K562 (cell line): Measurements from ENCODE around the gene MTHFR. TPM values are rescaled to one million over a fixed set of nuclear protein-coding genes. Genes with fewer than 3 reads are reported as not detected.
A peak's percentile ranks its signal among the peaks of the same experiment; 100 is the strongest.

Experiments
- ARHGAP35 ChIP-seq: fragments of 450-650 bp; IDR thresholded peaks from 2 replicates; pipeline ENCODE4 v1.6.1; 2018; ENCODE audit not compliant: partially characterized antibody
- BCL6 ChIP-seq: fragments of 250-450 bp; sonication (Bioruptor Pico); IDR thresholded peaks from 2 replicates; pipeline ENCODE4 v1.4.0; 2020
- ELF2 ChIP-seq: fragments of 250-450 bp; sonication (Bioruptor Pico); IDR thresholded peaks from 2 replicates; pipeline ENCODE4 v1.5.0; 2021; ENCODE audit warnings: mild to moderate bottlenecking
- FOXP1 ChIP-seq: sonication (generic); formaldehyde crosslinking; IDR thresholded peaks from 2 replicates; pipeline ENCODE4 v1.8.0; 2022; ENCODE audit warnings: mild to moderate bottlenecking, missing genetic modification reagents
- MED1 ChIP-seq: sonication (generic); formaldehyde crosslinking; IDR thresholded peaks from 2 replicates; pipeline ENCODE4 v1.8.1; 2023; ENCODE audit warnings: missing genetic modification reagents, borderline replicate concordance
- NR2F6 ChIP-seq: fragments of 450-650 bp; formaldehyde crosslinking; IDR thresholded peaks from 2 replicates; pipeline ENCODE4 v1.4.0; 2020; ENCODE audit warnings: mild to moderate bottlenecking
- WHSC1 ChIP-seq: IDR thresholded peaks from one replicate; pipeline ENCODE4 v1.6.1; 2012; ENCODE audit warnings: low read length, control low read depth, inconsistent platforms
- ZNF551 ChIP-seq: fragments of 250-450 bp; sonication (Bioruptor Pico); IDR thresholded peaks from 2 replicates; pipeline ENCODE4 v1.5.0; 2021; ENCODE audit warnings: mild to moderate bottlenecking, moderate library complexity
- ZNF766 ChIP-seq: fragments of 200-800 bp; sonication (Bioruptor generic); conservative IDR thresholded peaks from 2 replicates; pipeline ENCODE4 v1.6.1; 2016; ENCODE audit warnings: missing genetic modification characterization, missing compliant biosample characterization
- polyA plus RNA-seq, 8 experiments: library from polyadenylated mRNA; depleted of rRNA in 4 of 8; stranded (reverse) in 5 of 8; unstranded in 3 of 8; fragments of >200 nt; fragmentation: Nextera tagmentation in 2 of 8; fragmentation: Illumina TruSeq in 1 of 8; extraction: Ambion mirVana in 2 of 8; extraction: Trizol in 1 of 8; gene quantifications; 2 replicates each; pipeline versions ENCODE4 v1.2.1 to v1.2.3, GENCODE V29; 2011 to 2014; ENCODE audit warnings: inconsistent platforms in 1 of 8, missing spikeins in 1 of 8
- total RNA-seq, 7 experiments: library from RNA; depleted of rRNA in 6 of 7; stranded (reverse); fragments of >200 nt in 6 of 7; fragmentation: Illumina TruSeq in 2 of 7; extraction: Trizol in 2 of 7; gene quantifications; 2 replicates each; pipeline versions ENCODE4 v1.2.1 to v1.2.3, GENCODE V29; 2011 to 2021; ENCODE audit warnings: low replicate concordance in 1 of 7
- TF ChIP-seq, protein P1 (sequence below): fragments of 450-650 bp; IDR thresholded peaks from 2 replicates; pipeline ENCODE4 v1.6.1; 2016

MTHFR gene
- total and polyA plus RNA-seq, 9 of the 15 experiments (the other 6 are each of a cell fraction or from before 2014, with no cell fraction given): 5.0 to 104 (median 62.6) TPM

DNA sequence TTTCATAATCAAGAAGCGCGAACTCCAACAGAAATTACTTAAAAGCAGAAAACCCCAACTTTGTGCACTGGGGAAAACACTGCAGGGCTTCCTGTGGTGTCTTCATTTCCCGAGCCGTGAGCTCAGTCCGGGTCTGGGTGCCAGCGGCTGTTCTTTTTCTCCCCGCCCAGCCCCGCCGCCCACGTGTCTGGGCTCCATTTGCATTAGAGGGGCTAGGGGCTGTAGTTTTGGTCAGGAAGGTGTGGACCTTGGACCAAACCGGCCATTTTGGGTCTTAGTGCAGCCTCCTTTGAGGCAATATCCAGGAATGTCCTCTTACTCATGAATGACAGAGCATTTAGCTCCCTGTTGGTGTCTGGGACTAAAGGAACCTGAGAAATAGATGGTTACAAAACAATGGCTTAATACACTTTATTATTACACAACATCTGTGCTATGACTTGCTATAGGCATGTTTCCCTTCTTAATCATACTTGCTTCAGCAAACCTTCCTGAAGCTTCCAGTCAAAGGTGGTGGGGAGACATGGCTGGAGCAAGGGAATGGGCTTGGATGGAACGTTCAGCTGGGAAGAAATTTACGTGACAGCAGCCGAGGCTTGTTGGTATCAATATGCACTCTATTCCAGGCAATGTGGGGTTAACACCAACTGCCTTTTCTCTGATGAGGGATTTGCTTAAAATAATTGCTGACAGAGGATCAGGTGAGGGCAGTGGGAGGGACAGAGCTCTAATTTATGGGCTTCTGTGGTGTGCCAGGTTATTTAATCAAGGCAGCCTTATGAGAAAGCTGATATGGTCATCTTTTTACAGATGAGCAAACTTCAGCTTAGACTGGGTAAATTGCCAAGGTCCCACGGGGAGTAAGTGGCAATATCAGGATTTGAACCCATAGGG is 68.8 kb downstream of the MTHFR start (continued):
- TF ChIP-seq FOXP1 (CRISPR knock-in tag) (0 out of 2 replicates have a peak, but pooled peaks have one; percentile 26), ZNF766 (CRISPR knock-in tag) (no peak), ELF2 (CRISPR knock-in tag) (peak; percentile 50; the same call in 1 of the 2 replicates), ARHGAP35 (no peak), ZNF551 (no peak), MED1 (no peak), WHSC1 (no peak), NR2F6 (CRISPR knock-in tag) (no peak), BCL6 (CRISPR knock-in tag) (no peak)
- TF ChIP-seq, protein P1, sequence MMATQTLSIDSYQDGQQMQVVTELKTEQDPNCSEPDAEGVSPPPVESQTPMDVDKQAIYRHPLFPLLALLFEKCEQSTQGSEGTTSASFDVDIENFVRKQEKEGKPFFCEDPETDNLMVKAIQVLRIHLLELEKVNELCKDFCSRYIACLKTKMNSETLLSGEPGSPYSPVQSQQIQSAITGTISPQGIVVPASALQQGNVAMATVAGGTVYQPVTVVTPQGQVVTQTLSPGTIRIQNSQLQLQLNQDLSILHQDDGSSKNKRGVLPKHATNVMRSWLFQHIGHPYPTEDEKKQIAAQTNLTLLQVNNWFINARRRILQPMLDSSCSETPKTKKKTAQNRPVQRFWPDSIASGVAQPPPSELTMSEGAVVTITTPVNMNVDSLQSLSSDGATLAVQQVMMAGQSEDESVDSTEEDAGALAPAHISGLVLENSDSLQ: peak; percentile 92
